ENCODE data around the gene SOX11. TPM values are rescaled to one million over a fixed set of nuclear protein-coding genes. Genes with fewer than 3 reads are reported as not detected.

SOX11 gene
- total RNA-seq, 1 experiment from 2014 or later, result not detected

DNA sequence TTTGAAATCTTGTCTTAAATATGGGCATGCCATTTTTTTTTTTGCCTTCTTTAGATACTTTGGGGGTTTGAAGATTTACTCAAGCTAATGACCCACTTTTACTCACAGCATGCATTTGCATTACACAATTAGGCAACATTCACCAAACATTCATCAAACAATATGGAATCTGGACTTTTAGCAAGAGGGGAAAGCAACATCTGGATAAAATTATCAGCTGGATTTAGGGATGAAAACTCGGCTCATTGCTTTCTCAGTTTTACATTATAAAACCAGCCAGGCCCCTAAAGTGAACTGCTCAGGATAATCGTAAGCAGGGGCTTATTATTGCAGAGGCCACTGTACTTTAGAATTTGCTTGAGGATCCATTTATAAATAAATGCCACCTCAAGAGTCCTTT lies 44.7 kb downstream of the SOX11 start:
- Histone ChIP-seq H3K27me3 (ENCODE audit: low read length) (no peaks in the 10 kb centered on the region), H4K20me1 (ENCODE audit: low read length) (no peaks in the 10 kb centered on the region), H3K4me3 (ENCODE audit: low read length) (no peak overlapping the region), H3K27ac (ENCODE audit: low read length) (no peak overlapping the region), H3K4me2 (ENCODE audit: low read length) (no peak overlapping the region), H3F3A (ENCODE audit: low read length, unreplicated experiment) (no peaks in the 10 kb centered on the region), H3K9ac (ENCODE audit: low read length) (no peak overlapping the region), H3K36me3 (ENCODE audit: low read depth, low read length) (no peaks in the 10 kb centered on the region), H3K9me3 (ENCODE audit: low read length) (no peaks in the 10 kb centered on the region), H2AFZ (ENCODE audit: low read length) (no peak overlapping the region), H3K9me2 (replicated peaks; ENCODE audit: low read length) (no peaks in the 10 kb centered on the region), H3K4me1 (ENCODE audit: insufficient read depth, low read length) (no peaks in the 10 kb centered on the region), H3K79me2 (ENCODE audit: low read length) (no peaks in the 10 kb centered on the region)
- DNase-seq (no peak), ATAC-seq (no peak)
- CTCF ChIA-PET, result no interaction called here
- TF ChIP-seq, protein P1, sequence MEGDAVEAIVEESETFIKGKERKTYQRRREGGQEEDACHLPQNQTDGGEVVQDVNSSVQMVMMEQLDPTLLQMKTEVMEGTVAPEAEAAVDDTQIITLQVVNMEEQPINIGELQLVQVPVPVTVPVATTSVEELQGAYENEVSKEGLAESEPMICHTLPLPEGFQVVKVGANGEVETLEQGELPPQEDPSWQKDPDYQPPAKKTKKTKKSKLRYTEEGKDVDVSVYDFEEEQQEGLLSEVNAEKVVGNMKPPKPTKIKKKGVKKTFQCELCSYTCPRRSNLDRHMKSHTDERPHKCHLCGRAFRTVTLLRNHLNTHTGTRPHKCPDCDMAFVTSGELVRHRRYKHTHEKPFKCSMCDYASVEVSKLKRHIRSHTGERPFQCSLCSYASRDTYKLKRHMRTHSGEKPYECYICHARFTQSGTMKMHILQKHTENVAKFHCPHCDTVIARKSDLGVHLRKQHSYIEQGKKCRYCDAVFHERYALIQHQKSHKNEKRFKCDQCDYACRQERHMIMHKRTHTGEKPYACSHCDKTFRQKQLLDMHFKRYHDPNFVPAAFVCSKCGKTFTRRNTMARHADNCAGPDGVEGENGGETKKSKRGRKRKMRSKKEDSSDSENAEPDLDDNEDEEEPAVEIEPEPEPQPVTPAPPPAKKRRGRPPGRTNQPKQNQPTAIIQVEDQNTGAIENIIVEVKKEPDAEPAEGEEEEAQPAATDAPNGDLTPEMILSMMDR (conservative IDR thresholded peaks at IDR 0.05; ENCODE audit: low read depth, low read length), result no peak
- TF ChIP-seq EZH2phosphoT487 (IDR thresholded peaks at IDR 0.05; ENCODE audit: borderline replicate concordance, low read length), result no peak
- no peak for TF ChIP-seq EZH2 (IDR thresholded peaks at IDR 0.05; ENCODE audit: low read length, unreplicated experiment)
- POLR2A ChIA-PET (ENCODE audit: unreplicated experiment), result no interaction called here
- BruUV-seq (replicated peaks), result no TSS peak
- intact Hi-C loops (cut with micrococcal nuclease), result no loop called here

DNA sequence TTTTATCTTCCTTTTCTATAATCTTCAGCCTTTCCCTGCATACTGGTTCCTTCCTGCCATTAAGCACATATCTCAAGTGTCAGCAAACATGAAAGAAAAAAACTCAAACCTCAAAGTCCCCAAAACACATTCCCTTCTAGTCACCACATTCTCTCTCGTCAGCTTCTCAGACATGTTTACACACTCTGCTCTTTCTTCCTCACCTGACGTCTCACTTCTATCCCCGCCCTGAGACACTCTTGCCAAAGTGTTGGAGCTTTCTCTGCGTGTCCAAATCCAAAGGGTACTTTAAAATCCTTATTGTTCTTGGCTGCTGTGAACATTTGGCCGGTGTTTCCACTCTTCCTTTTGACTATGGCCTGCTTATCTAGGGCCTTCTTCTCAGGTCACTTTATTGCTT lies 47.9 kb downstream of the SOX11 start:
- ChIA-PET CTCF (no interaction called here), POLR2A (ENCODE audit: unreplicated experiment) (no interaction called here)
- no peaks in the 10 kb centered on the region for H4K20me1 ChIP-seq (ENCODE audit: low read length)
- no peaks in the 10 kb centered on the region for H3K79me2 ChIP-seq (ENCODE audit: low read length)
- no peak for TF ChIP-seq EZH2 (IDR thresholded peaks at IDR 0.05; ENCODE audit: low read length, unreplicated experiment)
- H3K27ac ChIP-seq (ENCODE audit: low read length), result no peak overlapping the region
- ATAC-seq, result no peak
- H3K4me2 ChIP-seq (ENCODE audit: low read length), result no peak overlapping the region
- no peaks in the 10 kb centered on the region for H3K27me3 ChIP-seq (ENCODE audit: low read length)
- DNase-seq, result no peak
- H3K4me1 ChIP-seq (ENCODE audit: insufficient read depth, low read length), result no peaks in the 10 kb centered on the region
- intact Hi-C loops (cut with micrococcal nuclease), result no loop called here
- H3F3A ChIP-seq (ENCODE audit: low read length, unreplicated experiment), result no peaks in the 10 kb centered on the region
- H3K4me3 ChIP-seq (ENCODE audit: low read length), result no peak overlapping the region
- no TSS peak for BruUV-seq (replicated peaks)
- H3K9ac ChIP-seq (ENCODE audit: low read length), result no peak overlapping the region
- H3K36me3 ChIP-seq (ENCODE audit: low read depth, low read length), result no peaks in the 10 kb centered on the region
- H3K9me2 ChIP-seq (replicated peaks; ENCODE audit: low read length), result no peaks in the 10 kb centered on the region
- no peaks in the 10 kb centered on the region for H3K9me3 ChIP-seq (ENCODE audit: low read length)
- no peak overlapping the region for H2AFZ ChIP-seq (ENCODE audit: low read length)

DNA sequence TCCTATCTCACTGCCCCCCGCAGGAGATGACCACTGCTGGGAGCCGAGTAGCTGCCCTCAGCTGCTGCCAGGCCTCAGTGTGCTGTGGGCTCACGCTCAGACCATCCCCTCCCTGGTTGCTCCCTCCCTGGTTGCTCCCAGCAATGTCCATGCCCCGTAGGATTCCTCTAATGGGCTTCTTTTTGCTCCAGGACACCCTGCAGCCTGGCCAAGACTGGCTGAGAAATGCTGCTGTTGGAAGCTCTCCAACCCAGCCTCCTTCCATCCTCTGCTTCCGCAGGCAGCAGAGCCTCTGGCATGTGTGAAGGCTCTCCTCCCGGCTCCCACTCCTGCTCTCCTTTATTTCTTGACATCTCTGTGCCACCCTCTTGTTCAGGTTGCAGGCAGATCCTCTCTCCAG lies 48.6 kb downstream of the SOX11 start:
- Histone ChIP-seq H3K4me3 (ENCODE audit: low read length) (no peak overlapping the region), H3K9me2 (replicated peaks; ENCODE audit: low read length) (no peaks in the 10 kb centered on the region), H3K9me3 (ENCODE audit: low read length) (no peaks in the 10 kb centered on the region), H3K79me2 (ENCODE audit: low read length) (no peaks in the 10 kb centered on the region), H3K4me2 (ENCODE audit: low read length) (no peak overlapping the region), H3K9ac (ENCODE audit: low read length) (no peak overlapping the region), H3K36me3 (ENCODE audit: low read depth, low read length) (no peaks in the 10 kb centered on the region), H3K4me1 (ENCODE audit: insufficient read depth, low read length) (no peaks in the 10 kb centered on the region), H3K27ac (ENCODE audit: low read length) (no peak overlapping the region), H3K27me3 (ENCODE audit: low read length) (no peaks in the 10 kb centered on the region), H2AFZ (ENCODE audit: low read length) (no peak overlapping the region), H3F3A (ENCODE audit: low read length, unreplicated experiment) (no peaks in the 10 kb centered on the region), H4K20me1 (ENCODE audit: low read length) (no peaks in the 10 kb centered on the region)
- CTCF ChIA-PET, result no interaction called here
- intact Hi-C loops (cut with micrococcal nuclease), result no loop called here
- no peak for TF ChIP-seq EZH2 (IDR thresholded peaks at IDR 0.05; ENCODE audit: low read length, unreplicated experiment)
- TF ChIP-seq, protein P1 (conservative IDR thresholded peaks at IDR 0.05; ENCODE audit: low read depth, low read length), result no peak
- TF ChIP-seq EZH2phosphoT487 (IDR thresholded peaks at IDR 0.05; ENCODE audit: borderline replicate concordance, low read length), result no peak
- DNase-seq (no peak), ATAC-seq (no peak)
- POLR2A ChIA-PET (ENCODE audit: unreplicated experiment), result no interaction called here
- no TSS peak for BruUV-seq (replicated peaks)
